K562 (cell line): Measurements from ENCODE around the gene PPP1R17. TPM values are rescaled to one million over a fixed set of nuclear protein-coding genes. Genes with fewer than 3 reads are reported as not detected.

Experiments
- ATAC-seq: fragments of 200-7000 bp; cut with Tn5 transposase; 3 replicates; pipeline ENCODE4 v1.9.1; 2020; ENCODE audit warnings: moderate library complexity
- BruUV-seq: library from RNA; stranded (reverse); fragments of 400-500 nt; replicated peaks from 2 replicates; lab custom pipeline; 2021; lab: Mats Ljungman, UMichigan
- CTCF ChIA-PET: fragments of 300-600 bp; formaldehyde crosslinking; extraction: SDS; loops from one replicate; lab custom pipeline; 2021; ENCODE audit warnings: low intra/inter-chr PET ratio; lab: Yijun Ruan, JAX
- POLR2A ChIA-PET: fragments of 300-600, 350-650 bp; sonication (Branson Sonifier 250); formaldehyde crosslinking; extraction: SDS; loops from one replicate; lab custom pipeline; 2021; ENCODE audit warnings: antibody characterized with exemption, inconsistent platforms; lab: Yijun Ruan, JAX
- DNase-seq, 4 experiments: peaks; one replicate each; pipeline versions ENCODE4 v3.0.0 to v3.0.0-alpha.2; 2011 to 2018; ENCODE audit warnings: low spot score in 3 of 4, mixed read lengths in 3 of 4; ENCODE audit errors: extremely low read depth in 1 of 4
- FAIRE-seq: peaks from 2 replicates; lab custom pipeline; 2011; peaks lifted over from hg19 to GRCh38; lab: Jason Lieb, UNC
- H2AFZ ChIP-seq: 2 replicates; pipeline ENCODE4 v1.6.0; 2011; ENCODE audit warnings: low read depth, low read length, control low read depth, inconsistent platforms
- H3K27ac ChIP-seq: fragments of 200-600 bp; 3 replicates; pipeline ENCODE4 v1.8.0; 2011; ENCODE audit warnings: low read depth, mild to moderate bottlenecking, control low read depth, inconsistent platforms, low read length, moderate library complexity, mixed read lengths; ENCODE audit errors: extremely low read depth
- H3K27me3 ChIP-seq, 2 experiments: fragments of 300-600 bp in 1 of 2; 2 replicates in 1 of 2; 3 replicates in 1 of 2; pipeline versions ENCODE4 v1.6.0 to v1.8.0; 2011; ENCODE audit warnings: inconsistent platforms in 2 of 2, low read length in 2 of 2, mild to moderate bottlenecking in 1 of 2, mixed read lengths in 1 of 2, moderate library complexity in 1 of 2; ENCODE audit not compliant: control insufficient read depth in 2 of 2, insufficient read depth in 2 of 2
- H3K36me3 ChIP-seq: fragments of 300-600 bp; 3 replicates; pipeline ENCODE4 v1.8.0; 2011; ENCODE audit warnings: mild to moderate bottlenecking, low read length, inconsistent platforms; ENCODE audit not compliant: control insufficient read depth, insufficient read depth
- H3K4me1 ChIP-seq, 2 experiments: fragments of 200-600 bp in 1 of 2; replicated peaks in 1 of 2; 2 replicates in 1 of 2; 3 replicates in 1 of 2; pipeline versions ENCODE4 v1.5.1 to v1.8.0; 2011; ENCODE audit warnings: inconsistent platforms in 2 of 2, low read length in 2 of 2, mild to moderate bottlenecking in 1 of 2, mixed read lengths in 1 of 2, moderate library complexity in 1 of 2; ENCODE audit not compliant: control insufficient read depth in 2 of 2, insufficient read depth in 2 of 2
- H3K4me2 ChIP-seq: 2 replicates; pipeline ENCODE4 v1.6.1; 2011; ENCODE audit warnings: low read length, control low read depth, inconsistent platforms, mixed read lengths; ENCODE audit not compliant: insufficient read depth
- H3K4me3 ChIP-seq: fragments of 200-600 bp; sonication (generic), shearing (Covaris generic); 2 replicates; pipeline ENCODE4 v1.5.1; 2016; ENCODE audit warnings: control low read depth, inconsistent platforms
- H3K79me2 ChIP-seq: fragments of 200-600 bp; 3 replicates; pipeline ENCODE4 v1.8.0; 2011; ENCODE audit warnings: low read length, inconsistent platforms; ENCODE audit not compliant: control insufficient read depth, insufficient read depth
- H3K9ac ChIP-seq, 2 experiments: 2 replicates each; pipeline versions ENCODE4 v1.6.0 to v1.6.1; 2011; ENCODE audit warnings: low read depth in 2 of 2, low read length in 2 of 2, control low read depth in 1 of 2, inconsistent platforms in 1 of 2, mild to moderate bottlenecking in 1 of 2, mixed read lengths in 1 of 2; ENCODE audit not compliant: insufficient read depth in 1 of 2
- H3K9me1 ChIP-seq: one replicate; pipeline ENCODE4 v1.6.0; 2011; ENCODE audit warnings: inconsistent platforms, mild to moderate bottlenecking, low read length, moderate library complexity; ENCODE audit not compliant: control insufficient read depth, insufficient read depth
- H3K9me3 ChIP-seq: replicated peaks from 2 replicates; pipeline ENCODE4 v1.5.1; 2011; ENCODE audit warnings: low read depth, low read length, inconsistent platforms; ENCODE audit not compliant: control insufficient read depth, insufficient read depth
- H4K20me1 ChIP-seq: replicated peaks from 2 replicates; pipeline ENCODE4 v1.6.1; 2011; ENCODE audit warnings: low read length, inconsistent platforms, mixed read lengths; ENCODE audit not compliant: control insufficient read depth, insufficient read depth
- CHD7 ChIP-seq: fragments of 200-600 bp; sonication (generic); IDR thresholded peaks from one replicate; pipeline ENCODE4 v1.6.1; 2012; ENCODE audit warnings: mild to moderate bottlenecking, low read depth, low read length, inconsistent platforms
- GTF3C2 ChIP-seq: IDR thresholded peaks from 3 replicates; pipeline ENCODE4 v1.6.1; 2011; ENCODE audit warnings: borderline replicate concordance, mild to moderate bottlenecking, moderate library complexity; ENCODE audit not compliant: insufficient read length; ENCODE audit errors: extremely low read depth
- MAFK ChIP-seq: IDR thresholded peaks from 2 replicates; pipeline ENCODE4 v1.6.1; 2011; ENCODE audit warnings: low read length, improper control_type of control experiment
- RAD51 ChIP-seq: fragments of 450-650 bp; IDR thresholded peaks from 2 replicates; pipeline ENCODE4 v1.7.1; 2016; ENCODE audit warnings: low read depth, mild to moderate bottlenecking, borderline replicate concordance
- ZNF121 ChIP-seq: sonication (generic); formaldehyde crosslinking; conservative IDR thresholded peaks from 2 replicates; pipeline ENCODE4 v1.8.0; 2022; ENCODE audit warnings: missing genetic modification reagents
- ZNF239 ChIP-seq: fragments of 250-450 bp; sonication (Bioruptor Pico); IDR thresholded peaks from 2 replicates; pipeline ENCODE4 v1.4.0; 2020; ENCODE audit warnings: mild to moderate bottlenecking
- ZNF311 ChIP-seq: fragments of 250-450 bp; sonication (Bioruptor Pico); IDR thresholded peaks from 2 replicates; pipeline ENCODE4 v1.4.0; 2020; ENCODE audit warnings: mild to moderate bottlenecking, moderate library complexity
- ZNF354B ChIP-seq: fragments of 250-450 bp; sonication (Bioruptor Pico); IDR thresholded peaks from 2 replicates; pipeline ENCODE4 v1.4.0; 2020
- WGBS: fragments of 100-300 bp; shearing (Covaris generic); methylation state at CpG from one replicate; pipeline ENCODE4 v1.1.6; 2016; ENCODE audit warnings: low coverage, mixed read lengths; ENCODE audit not compliant: insufficient coverage; ENCODE audit errors: missing lambda C conversion rate; 5-methylcytosine and 5-hydroxymethylcytosine counted together
- in situ Hi-C: fragments of 300-500 bp; cut with MboI; formaldehyde crosslinking; loops from 4 replicates; pipeline ENCODE4 v1.15.0; 2018; ENCODE audit warnings: inconsistent platforms, mixed read lengths
- intact Hi-C: fragments of 100-400 bp; cut with micrococcal nuclease; formaldehyde crosslinking; loops from 2 replicates; pipeline ENCODE4 v1.14.2; 2022
- polyA plus RNA-seq, 8 experiments: library from polyadenylated mRNA; depleted of rRNA in 4 of 8; stranded (reverse) in 5 of 8; unstranded in 3 of 8; fragments of >200 nt; fragmentation: Nextera tagmentation in 2 of 8; fragmentation: Illumina TruSeq in 1 of 8; extraction: Ambion mirVana in 2 of 8; extraction: Trizol in 1 of 8; gene quantifications; 2 replicates each; pipeline versions ENCODE4 v1.2.1 to v1.2.3, GENCODE V29; 2011 to 2014; ENCODE audit warnings: inconsistent platforms in 1 of 8, missing spikeins in 1 of 8
- total RNA-seq, 7 experiments: library from RNA; depleted of rRNA in 6 of 7; stranded (reverse); fragments of >200 nt in 6 of 7; fragmentation: Illumina TruSeq in 2 of 7; extraction: Trizol in 2 of 7; gene quantifications; 2 replicates each; pipeline versions ENCODE4 v1.2.1 to v1.2.3, GENCODE V29; 2011 to 2021; ENCODE audit warnings: low replicate concordance in 1 of 7

The PPP1R17 gene
- total and polyA plus RNA-seq, 9 of the 15 experiments (the other 6 are each of a cell fraction or from before 2014, with no cell fraction given): not detected

- FAIRE-seq: no peak
- no peaks in the 10 kb centered on the region for H3K36me3 ChIP-seq
- peaks cover 6% of the 10 kb centered on the region; the same call in 1 of the 2 replicates for H4K20me1 ChIP-seq
- in situ Hi-C loops: loop anchor here (10.0 to 25.0 kb wide), 2 partner anchors 750 to 1053 kb away; no protein-coding TSS in a partner anchor
- no peaks in the 10 kb centered on the region for H3K79me2 ChIP-seq
- CTCF ChIA-PET: interaction anchor here (0.6 to 1.6 kb wide), 3 partner anchors 86 to 600 kb away, joined by 5 read pairs; no protein-coding TSS in a partner anchor
- H3K9me3 ChIP-seq: no peaks in the 10 kb centered on the region
- H3K4me1 ChIP-seq: no peaks in the 10 kb centered on the region
- TF ChIP-seq ZNF239 (CRISPR knock-in tag) (no peak), CHD7 (no peak), RAD51 (no peak), ZNF354B (CRISPR knock-in tag) (no peak), MAFK (no peak), GTF3C2 (no peak), ZNF121 (CRISPR knock-in tag) (no peak), ZNF311 (CRISPR knock-in tag) (no peak)
- TF ChIP-seq, all 486 proteins: peak for 0
- POLR2A ChIA-PET: no interaction called here
- H3K4me3 ChIP-seq: no peak overlapping the region
- H3K9ac ChIP-seq: no peak overlapping the region
- DNase-seq (no peak), ATAC-seq (no peak)
- no peak overlapping the region for H3K27ac ChIP-seq
- BruUV-seq: no TSS peak
- H2AFZ ChIP-seq: no peak overlapping the region
- H3K27me3 ChIP-seq: no peaks in the 10 kb centered on the region; a peak in 3 of 5 replicates
- intact Hi-C loops: loop anchor here (10.0 kb wide), 1 partner anchor 360 kb away; no protein-coding TSS in a partner anchor
- 0% methylated on average over 5 of the region's 5 CpGs for WGBS
- no peak overlapping the region for H3K4me2 ChIP-seq
- no peaks in the 10 kb centered on the region for H3K9me1 ChIP-seq
These were observed 47.4 kb downstream of the PPP1R17 start for GRCh38 chr7:31734456-31734855.
